Epidermal melanocyte (primary cell): ENCODE data around the gene CNPPD1.
A peak's percentile ranks its signal among the peaks of the same experiment; 100 is the strongest.
"Not testable (repeated sequence)": the region's sequence is repeated elsewhere in the genome, so short reads cannot be mapped to it uniquely, and the experiment has no call there.

Source experiments
- DNase-seq: peaks from one replicate; pipeline ENCODE4 v3.0.0; 2011; ENCODE audit warnings: low spot score; ENCODE audit not compliant: insufficient read length

Gene CNPPD1

GRCh38 chr2:219207884-219208740, 31.4 kb upstream of the CNPPD1 start:
- no peak for DNase-seq

DNA sequence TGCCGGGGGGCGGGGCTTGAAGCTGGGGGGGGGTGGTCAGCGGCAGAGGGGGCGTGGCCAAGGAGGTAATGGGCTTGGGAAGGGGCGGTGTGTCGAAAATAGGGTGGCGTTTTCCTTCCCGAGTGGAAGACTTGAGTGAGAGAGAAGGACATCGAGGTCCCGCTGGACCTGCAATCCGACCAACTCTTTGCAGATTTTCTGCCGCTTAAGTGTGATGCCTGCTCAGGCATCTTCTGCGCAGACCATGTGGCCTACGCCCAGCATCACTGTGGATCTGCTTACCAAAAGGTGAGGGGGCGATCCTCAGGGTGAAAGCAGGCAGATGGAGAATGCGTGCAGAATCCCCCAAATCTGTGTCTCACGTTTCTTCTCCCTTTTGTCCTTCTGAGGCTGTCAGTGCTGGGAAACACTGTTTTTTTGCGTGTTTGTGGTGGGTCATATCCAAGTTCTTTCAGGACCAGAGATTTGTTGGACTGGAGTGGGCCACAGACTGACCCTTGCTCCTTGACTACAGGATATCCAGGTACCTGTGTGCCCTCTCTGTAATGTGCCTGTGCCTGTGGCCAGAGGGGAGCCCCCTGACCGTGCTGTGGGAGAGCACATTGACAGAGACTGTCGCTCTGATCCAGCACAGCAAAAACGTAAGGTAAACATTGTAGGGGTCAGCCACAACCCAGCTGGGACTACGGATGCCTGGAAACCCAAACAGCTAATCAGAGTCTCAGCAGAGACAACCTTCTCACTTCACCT, 30.6 kb upstream of the CNPPD1 start:
- DNase-seq, result no peak

- DNase-seq, result peak; percentile 94
Observed at GRCh38 chr2:219206328-219207133, 29.8 kb upstream of the CNPPD1 start, which contains the start of gene ZFAND2B. Gene ZFAND2B (plus strand): TSS chr2:219206782. CDS start chr2:219206988, 206 bp downstream.

DNA sequence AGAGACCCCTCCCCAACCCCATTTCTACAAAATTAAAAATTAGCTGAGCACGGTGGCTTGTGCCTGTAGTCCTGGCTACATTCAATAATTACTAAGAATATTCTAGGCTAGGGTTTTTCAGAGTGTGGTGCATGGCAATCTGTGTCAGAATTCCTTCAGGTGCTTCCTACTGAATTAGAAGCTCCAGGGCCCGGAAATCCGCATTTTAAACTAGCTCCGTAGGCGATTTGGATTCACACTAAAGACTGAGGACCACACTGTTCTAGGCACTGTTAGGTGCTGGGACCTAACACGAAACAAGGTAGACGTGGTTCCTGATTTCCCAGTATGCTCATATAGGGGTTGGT, 29.2 kb upstream of the CNPPD1 start:
- no peak for DNase-seq

GRCh38 chr2:219205165-219205538, 28.4 kb upstream of the CNPPD1 start:
- DNase-seq, result no peak

DNA sequence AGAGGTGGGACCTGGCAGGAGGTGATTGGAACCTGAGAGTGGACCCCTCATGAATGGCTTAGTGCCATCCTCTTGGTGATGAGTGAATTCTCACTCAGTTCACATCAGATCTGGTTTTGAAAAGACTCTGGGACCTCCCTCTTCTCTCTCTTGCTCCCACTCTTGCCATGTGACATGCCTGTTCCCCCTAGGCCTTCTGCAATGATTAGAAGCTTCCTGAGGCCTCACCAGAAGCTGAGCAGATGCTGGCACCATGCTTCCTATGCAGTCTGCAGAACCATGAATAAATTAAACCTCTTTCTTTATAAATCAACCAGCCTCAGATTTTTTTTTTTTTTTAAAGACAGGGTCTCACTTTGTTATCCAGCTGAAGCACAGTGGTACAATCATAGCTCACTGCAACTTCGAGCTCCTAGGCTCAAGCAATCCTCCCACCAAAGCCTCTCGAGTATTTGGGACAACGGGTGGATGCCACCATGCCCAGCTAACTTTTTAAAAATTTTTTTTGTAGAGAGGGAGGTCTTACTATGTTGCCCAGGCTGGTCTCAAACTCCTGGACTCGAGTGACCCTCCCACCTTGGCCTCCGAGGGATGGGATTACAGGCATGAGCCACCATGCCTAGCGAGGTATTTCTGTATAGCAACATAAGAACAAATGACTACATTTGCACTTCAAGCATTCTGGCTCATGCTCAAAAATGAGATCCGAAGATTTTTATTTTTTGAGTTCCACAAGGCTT, 27.9 kb upstream of the CNPPD1 start:
- DNase-seq, result no peak

GRCh38 chr2:219201331-219201730, 24.6 kb upstream of the CNPPD1 start:
- DNase-seq, result not testable (repeated sequence)

GRCh38 chr2:219200502-219201326, 24.0 kb upstream of the CNPPD1 start:
- DNase-seq, result not testable (repeated sequence)

GRCh38 chr2:219199470-219200211, 22.9 kb upstream of the CNPPD1 start:
- DNase-seq, result no peak

GRCh38 chr2:219198974-219199373, 22.2 kb upstream of the CNPPD1 start:
- no peak for DNase-seq

GRCh38 chr2:219197388-219197787, 20.7 kb upstream of the CNPPD1 start:
- no peak for DNase-seq

GRCh38 chr2:219186754-219187456, 10.2 kb upstream of the CNPPD1 start:
- DNase-seq, result no peak

DNA sequence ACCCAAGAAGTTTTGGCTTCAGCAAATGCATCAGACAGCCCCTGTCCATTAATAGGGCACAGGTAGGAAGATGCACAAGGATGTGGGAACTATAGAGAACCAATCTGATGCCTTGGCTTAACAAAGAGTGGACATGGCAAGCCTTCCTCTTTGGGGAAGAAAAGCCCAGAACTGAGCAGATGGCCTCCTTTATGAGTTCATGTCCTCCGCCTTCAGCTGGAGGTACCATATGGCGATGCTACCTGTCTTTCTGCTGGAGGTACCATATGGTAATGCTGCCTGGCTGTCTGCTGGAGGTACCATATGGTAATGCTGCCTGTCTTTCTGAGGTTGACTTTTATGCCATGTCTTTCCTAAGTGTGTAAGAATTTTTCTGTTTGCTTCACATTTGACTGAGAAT, 7.4 kb upstream of the CNPPD1 start:
- DNase-seq, result no peak

DNA sequence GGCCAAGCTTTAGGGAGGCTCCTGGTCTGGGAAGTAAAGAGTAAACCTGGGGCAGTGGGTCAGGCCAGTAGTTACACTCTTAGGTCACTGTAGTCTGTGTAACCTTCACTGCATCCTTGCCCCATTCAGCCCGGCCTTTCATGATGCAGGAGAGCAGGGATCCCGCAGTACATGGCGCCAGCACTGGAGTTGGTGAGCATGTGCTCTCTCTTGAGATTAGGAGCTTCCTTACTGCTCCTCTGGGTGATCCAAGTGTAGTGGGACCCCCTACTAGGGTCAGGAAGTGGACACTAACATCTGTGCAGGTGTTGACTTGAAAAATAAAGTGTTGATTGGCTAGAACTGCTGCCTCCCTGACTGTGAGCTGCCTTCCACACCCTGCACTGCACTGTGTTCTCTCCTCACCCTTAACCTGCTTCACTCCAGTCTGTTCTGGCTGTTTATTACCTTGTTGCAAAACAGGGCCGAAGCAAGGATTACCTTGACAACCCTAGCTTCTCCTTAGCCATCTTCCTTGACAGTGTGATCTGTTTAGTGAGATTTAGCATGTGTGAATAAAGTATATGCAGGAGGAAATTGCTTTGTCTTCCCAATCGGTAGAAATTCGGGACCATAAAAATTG, 6.5 kb upstream of the CNPPD1 start:
- no peak for DNase-seq

- DNase-seq, result no peak
Observed at GRCh38 chr2:219182331-219183150, 5.8 kb upstream of the CNPPD1 start.

GRCh38 chr2:219181531-219181930, 4.8 kb upstream of the CNPPD1 start:
- DNase-seq, result no peak

- DNase-seq, result no peak
Observed at GRCh38 chr2:219180961-219181360, 4.2 kb upstream of the CNPPD1 start.
